Type B pancreatic cell (in vitro differentiated cells): Measurements from ENCODE around the gene MDM1. TPM values are rescaled to one million over a fixed set of nuclear protein-coding genes. Genes with fewer than 3 reads are reported as not detected.

Source experiments
- DNase-seq: peaks from one replicate; pipeline ENCODE4 v3.0.0; 2021; ENCODE audit warnings: mixed read lengths; ENCODE audit not compliant: unreplicated experiment; ENCODE audit errors: extremely low spot score
- H3K27ac Mint-ChIP-seq: 2 replicates; pipeline ENCODE4 v1.8.0; 2021; ENCODE audit warnings: mild to moderate bottlenecking, mixed read lengths
- H3K27me3 Mint-ChIP-seq: 2 replicates; pipeline ENCODE4 v1.8.0; 2021; ENCODE audit warnings: mixed read lengths
- H3K36me3 Mint-ChIP-seq: 2 replicates; pipeline ENCODE4 v1.8.0; 2021; ENCODE audit warnings: mixed read lengths
- H3K4me1 Mint-ChIP-seq: one replicate; pipeline ENCODE4 v1.8.0; 2021; ENCODE audit warnings: mixed read lengths; ENCODE audit not compliant: unreplicated experiment
- H3K4me3 Mint-ChIP-seq: 2 replicates; pipeline ENCODE4 v1.8.0; 2021; ENCODE audit warnings: mild to moderate bottlenecking, mixed read lengths
- H3K9me3 Mint-ChIP-seq: 2 replicates; pipeline ENCODE4 v1.8.0; 2021; ENCODE audit warnings: mixed read lengths
- total RNA-seq: library from RNA; stranded (reverse); gene quantifications from 2 replicates; pipeline ENCODE4 v1.2.1, GENCODE V29; 2021; ENCODE audit warnings: low replicate concordance
- TF ChIP-seq, protein P1 (sequence below): fragments of 200-600 bp; sonication (generic); conservative IDR thresholded peaks from 2 replicates; pipeline ENCODE4 v1.5.0; 2021; ENCODE audit warnings: antibody characterized with exemption, mild to moderate bottlenecking

Gene MDM1
- total RNA-seq, 1 donor from 2014 or later = 24.0 TPM

DNA sequence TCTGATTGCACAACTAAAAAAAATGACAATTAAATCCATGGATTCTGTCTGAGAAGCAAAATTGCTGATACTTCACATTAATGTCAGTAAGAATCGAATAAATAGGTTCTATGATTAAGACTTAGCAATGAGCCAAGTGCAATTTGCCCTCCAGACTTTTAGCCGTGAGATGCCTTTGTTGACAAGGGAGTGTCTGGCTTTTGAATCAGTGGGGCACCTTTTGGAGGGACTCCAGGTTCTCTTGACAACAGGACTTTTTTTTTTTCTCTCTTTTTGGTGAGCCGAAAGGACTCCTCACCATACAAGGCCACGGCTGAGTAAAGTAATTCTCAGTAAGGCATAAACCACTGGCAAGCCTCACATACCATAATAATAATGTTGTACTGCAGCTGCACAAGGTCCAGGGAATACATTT is 4.7 kb upstream of the MDM1 start:
- no peaks in the 10 kb centered on the region for H3K9me3 Mint-ChIP-seq
- no peaks in the 10 kb centered on the region for H3K36me3 Mint-ChIP-seq
- no peak for DNase-seq
- H3K4me1 Mint-ChIP-seq = peaks cover 14% of the 10 kb centered on the region
- no peaks in the 10 kb centered on the region for H3K27me3 Mint-ChIP-seq
- peak overlapping the region; percentile 73 for H3K27ac Mint-ChIP-seq
- TF ChIP-seq, protein P1, sequence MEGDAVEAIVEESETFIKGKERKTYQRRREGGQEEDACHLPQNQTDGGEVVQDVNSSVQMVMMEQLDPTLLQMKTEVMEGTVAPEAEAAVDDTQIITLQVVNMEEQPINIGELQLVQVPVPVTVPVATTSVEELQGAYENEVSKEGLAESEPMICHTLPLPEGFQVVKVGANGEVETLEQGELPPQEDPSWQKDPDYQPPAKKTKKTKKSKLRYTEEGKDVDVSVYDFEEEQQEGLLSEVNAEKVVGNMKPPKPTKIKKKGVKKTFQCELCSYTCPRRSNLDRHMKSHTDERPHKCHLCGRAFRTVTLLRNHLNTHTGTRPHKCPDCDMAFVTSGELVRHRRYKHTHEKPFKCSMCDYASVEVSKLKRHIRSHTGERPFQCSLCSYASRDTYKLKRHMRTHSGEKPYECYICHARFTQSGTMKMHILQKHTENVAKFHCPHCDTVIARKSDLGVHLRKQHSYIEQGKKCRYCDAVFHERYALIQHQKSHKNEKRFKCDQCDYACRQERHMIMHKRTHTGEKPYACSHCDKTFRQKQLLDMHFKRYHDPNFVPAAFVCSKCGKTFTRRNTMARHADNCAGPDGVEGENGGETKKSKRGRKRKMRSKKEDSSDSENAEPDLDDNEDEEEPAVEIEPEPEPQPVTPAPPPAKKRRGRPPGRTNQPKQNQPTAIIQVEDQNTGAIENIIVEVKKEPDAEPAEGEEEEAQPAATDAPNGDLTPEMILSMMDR = no peak
- H3K4me3 Mint-ChIP-seq = no peak overlapping the region

DNA sequence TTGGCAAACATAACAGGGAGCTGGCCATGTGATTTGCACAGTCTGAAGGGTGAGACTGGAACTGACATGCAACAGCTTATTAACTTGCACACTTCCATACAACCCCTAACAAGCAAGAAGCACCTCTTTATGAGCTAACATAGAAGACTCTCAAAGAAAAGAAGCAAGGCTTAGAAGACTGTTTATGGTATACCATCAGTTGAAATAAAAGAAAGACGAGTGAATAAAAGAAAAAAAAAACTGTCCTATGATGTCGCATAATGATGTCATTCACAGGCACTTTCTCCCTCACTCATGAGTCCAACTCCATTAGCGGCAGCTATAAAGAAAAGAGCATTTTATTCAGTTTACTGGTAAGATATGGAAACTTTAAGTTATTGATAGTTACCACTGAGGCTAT is 3.3 kb upstream of the MDM1 start:
- Mint-ChIP-seq H3K27me3 (no peaks in the 10 kb centered on the region), H3K4me3 (no peak overlapping the region), H3K9me3 (no peaks in the 10 kb centered on the region), H3K27ac (no peak overlapping the region), H3K4me1 (peaks cover 22% of the 10 kb centered on the region), H3K36me3 (no peaks in the 10 kb centered on the region)
- TF ChIP-seq, protein P1 = no peak
- no peak for DNase-seq

DNA sequence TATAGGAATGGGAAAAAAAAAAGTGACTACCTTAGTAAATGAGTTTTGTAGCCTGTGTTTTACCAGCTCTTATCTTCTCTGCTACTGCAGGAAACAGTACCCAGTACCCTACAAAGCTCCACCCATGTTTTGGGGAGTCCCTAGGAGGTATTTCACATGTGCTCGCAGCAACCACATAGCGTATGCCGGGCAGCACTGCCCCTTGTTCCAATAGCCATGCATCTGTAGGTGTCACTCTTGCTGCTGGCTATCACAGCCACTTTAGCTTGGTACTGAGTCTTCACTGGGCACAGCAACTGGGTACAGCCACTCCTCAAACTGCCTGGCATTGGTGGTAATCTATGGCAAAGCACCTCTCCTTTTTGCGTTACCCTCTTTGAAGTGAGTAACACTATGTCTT is 2.0 kb upstream of the MDM1 start:
- TF ChIP-seq, protein P1 = no peak
- no peaks in the 10 kb centered on the region for H3K36me3 Mint-ChIP-seq
- DNase-seq = no peak
- H3K4me1 Mint-ChIP-seq = peaks cover 28% of the 10 kb centered on the region
- no peak overlapping the region for H3K4me3 Mint-ChIP-seq
- H3K27me3 Mint-ChIP-seq = no peaks in the 10 kb centered on the region
- H3K27ac Mint-ChIP-seq = no peak overlapping the region
- no peaks in the 10 kb centered on the region for H3K9me3 Mint-ChIP-seq

DNA sequence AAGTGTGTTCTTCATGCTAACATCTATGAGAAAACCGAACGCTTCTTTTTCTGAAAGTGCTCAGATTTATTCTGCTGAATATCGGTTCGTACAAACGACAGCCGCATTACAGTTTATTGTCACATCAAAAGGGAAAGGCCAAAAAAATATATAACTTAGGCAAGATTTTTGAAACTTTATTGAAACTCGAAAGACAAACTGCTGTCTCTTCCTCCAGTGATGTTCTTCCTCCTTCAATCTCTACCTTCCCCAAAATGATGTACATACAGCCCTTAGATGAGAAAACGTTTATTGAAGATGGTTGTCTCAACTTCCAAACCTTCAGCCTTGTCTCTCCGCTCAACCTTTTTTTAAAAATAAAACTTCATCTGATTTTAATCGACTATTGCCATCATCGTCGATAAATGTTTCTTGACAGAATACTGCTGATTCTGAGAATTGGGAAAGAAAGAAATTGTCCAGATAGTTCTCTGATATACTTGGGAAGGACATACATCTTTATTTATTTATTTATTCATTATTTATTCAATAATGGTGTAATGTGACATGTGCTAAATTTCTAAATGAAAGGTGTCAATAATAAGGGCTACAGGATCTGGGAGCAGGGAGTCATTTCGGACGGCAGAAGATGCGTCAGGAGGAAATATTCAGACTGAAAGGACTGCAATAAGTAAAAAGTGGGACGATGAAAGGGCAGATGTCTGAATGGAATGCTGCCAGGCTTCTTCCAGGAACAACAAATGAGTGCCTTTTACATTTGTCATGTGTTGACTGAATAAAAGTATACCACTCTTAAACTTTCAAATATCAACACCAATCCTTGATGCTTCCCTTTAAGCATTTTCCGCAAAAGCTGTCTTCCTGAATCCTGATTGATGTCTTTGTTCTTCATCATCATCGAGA is 817 bp upstream of the MDM1 start:
- TF ChIP-seq, protein P1 = no peak
- Mint-ChIP-seq H3K36me3 (peaks cover 6% of the 10 kb centered on the region), H3K4me3 (peak overlapping the region; percentile 93), H3K9me3 (no peaks in the 10 kb centered on the region), H3K27ac (peak overlapping the region; percentile 48), H3K27me3 (no peaks in the 10 kb centered on the region), H3K4me1 (peaks cover 36% of the 10 kb centered on the region)
- DNase-seq = no peak

DNA sequence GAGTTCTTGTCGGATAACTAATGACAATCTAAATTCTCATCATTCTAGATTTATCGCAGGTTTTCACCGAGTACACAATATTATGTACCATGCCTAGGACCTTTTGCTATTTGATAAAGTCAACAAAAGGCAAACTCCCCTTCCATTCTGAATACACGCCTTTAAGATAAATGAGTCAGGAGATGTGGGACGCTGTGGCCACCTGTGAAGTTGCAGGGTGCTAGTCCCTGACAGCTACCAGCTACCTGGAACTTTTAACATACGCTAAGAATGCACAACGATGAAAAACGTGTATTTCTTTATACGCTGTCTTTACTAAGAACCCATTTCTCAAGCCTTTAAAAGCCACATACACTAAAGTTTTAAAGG is 678 bp downstream of the MDM1 start:
- TF ChIP-seq, protein P1 = no peak
- no peaks in the 10 kb centered on the region for H3K27me3 Mint-ChIP-seq
- peaks cover 14% of the 10 kb centered on the region for H3K36me3 Mint-ChIP-seq
- DNase-seq = no peak
- H3K4me3 Mint-ChIP-seq = peak overlapping the region; percentile 93
- peaks cover 33% of the 10 kb centered on the region for H3K4me1 Mint-ChIP-seq
- H3K9me3 Mint-ChIP-seq = no peaks in the 10 kb centered on the region
- no peak overlapping the region for H3K27ac Mint-ChIP-seq
